ENCODE results near the gene LANCL2. TPM values are rescaled to one million over a fixed set of nuclear protein-coding genes. Genes with fewer than 3 reads are reported as not detected.

Gene LANCL2
- total RNA-seq, 1 experiment from 2014 or later = 10.0 TPM

DNA sequence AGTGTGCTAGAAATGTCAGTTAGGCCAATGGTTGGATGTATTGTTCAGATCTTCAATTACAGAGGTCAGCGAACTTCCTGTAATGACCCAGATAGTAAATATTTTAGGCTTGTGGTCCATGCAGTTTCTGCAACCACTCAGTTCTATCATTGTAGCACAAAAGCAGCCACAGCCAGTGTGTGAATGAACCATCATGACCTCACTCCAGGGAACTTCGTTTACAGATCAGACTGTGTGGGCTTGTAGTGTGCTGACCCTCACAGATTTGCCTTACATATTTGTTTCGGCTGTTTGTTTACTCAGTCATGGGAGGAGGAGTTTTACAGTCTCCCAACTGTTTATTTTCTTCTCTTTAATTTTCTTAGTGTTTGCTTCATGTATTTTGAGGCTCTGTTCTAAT lies 55.4 kb downstream of the LANCL2 start:
- Histone ChIP-seq H3K79me2 (ENCODE audit: insufficient read depth, low read length) (no peaks in the 10 kb centered on the region), H4K20me1 (ENCODE audit: insufficient read depth) (no peaks in the 10 kb centered on the region), H3K4me3 (replicated peaks in 1 of 2; ENCODE audit: low read depth in 1 of 2, low read length in 2 of 2) (no peak overlapping the region), H3K27me3 (ENCODE audit: insufficient read depth, low read length) (no peaks in the 10 kb centered on the region), H3K9me3 (ENCODE audit: control insufficient read depth in 1 of 2, insufficient read depth in 1 of 2, low read depth in 1 of 2, low read length in 2 of 2) (no peaks in the 10 kb centered on the region), H2AFZ (ENCODE audit: low read depth, low read length, poor library complexity, severe bottlenecking) (no peak overlapping the region), H3K27ac (ENCODE audit: low read depth, low read length) (no peak overlapping the region), H3K9ac (ENCODE audit: low read length) (no peak overlapping the region), H3K4me2 (ENCODE audit: low read length) (no peak overlapping the region), H3K36me3 (ENCODE audit: control insufficient read depth in 1 of 2, insufficient read depth in 2 of 2, low read length in 2 of 2) (no peaks in the 10 kb centered on the region), H3K9me2 (ENCODE audit: insufficient read depth) (no peaks in the 10 kb centered on the region), H3K4me1 (ENCODE audit: control insufficient read depth in 1 of 2, insufficient read depth in 2 of 2, low read length in 2 of 2) (no peaks in the 10 kb centered on the region)
- intact Hi-C loops (cut with micrococcal nuclease) = no loop called here
- no peak for DNase-seq (ENCODE audit: low read depth, low spot score)
- ChIA-PET RAD21 (ENCODE audit: low non-redundant PET in 1 of 2, low total read pairs in 2 of 2, uncharacterized antibody in 2 of 2, unreplicated experiment in 2 of 2) (no interaction called here), POLR2A (no interaction called here), CTCF (interaction anchor here (0.9 kb wide), 1 partner anchor 11 kb away, joined by 4 read pairs; no protein-coding TSS in a partner anchor)
- TF ChIP-seq CBX3 (IDR thresholded peaks at IDR 0.05; ENCODE audit: low read depth) = no peak
- no TSS peak for BruUV-seq (replicated peaks)
- no peak for ATAC-seq

DNA sequence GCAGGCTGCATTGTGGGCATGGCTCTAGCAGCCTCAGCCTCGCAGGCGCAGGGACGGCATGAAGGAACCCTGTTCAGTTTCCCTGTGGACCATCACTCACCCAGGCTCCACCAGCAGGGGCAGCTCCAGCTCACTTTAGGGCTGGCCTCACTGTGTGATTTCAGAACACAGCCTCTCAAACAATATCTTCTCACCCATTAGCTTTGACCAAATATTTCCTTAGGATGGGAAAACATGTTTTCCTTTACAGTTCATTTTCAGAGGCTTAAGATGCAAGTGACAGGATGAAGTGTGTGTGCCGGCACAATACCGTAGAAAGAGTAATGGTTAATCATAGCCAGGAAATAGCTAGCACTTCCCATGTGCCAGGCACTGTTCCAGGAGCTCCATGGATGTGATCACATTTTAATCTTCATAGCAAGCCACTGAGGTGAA lies 58.2 kb downstream of the LANCL2 start:
- H3K36me3 ChIP-seq (ENCODE audit: control insufficient read depth in 1 of 2, insufficient read depth in 2 of 2, low read length in 2 of 2) = no peaks in the 10 kb centered on the region
- ATAC-seq (no peak), DNase-seq (ENCODE audit: low read depth, low spot score) (no peak)
- no peaks in the 10 kb centered on the region for H4K20me1 ChIP-seq (ENCODE audit: insufficient read depth)
- no TSS peak for BruUV-seq (replicated peaks)
- no peak overlapping the region for H3K4me2 ChIP-seq (ENCODE audit: low read length)
- POLR2A ChIA-PET = no interaction called here
- no peak overlapping the region for H3K27ac ChIP-seq (ENCODE audit: low read depth, low read length)
- H2AFZ ChIP-seq (ENCODE audit: low read depth, low read length, poor library complexity, severe bottlenecking) = no peak overlapping the region
- TF ChIP-seq EZH2phosphoT487 (IDR thresholded peaks at IDR 0.05; ENCODE audit: borderline replicate concordance) (no peak), FOSL1 (IDR thresholded peaks at IDR 0.05; ENCODE audit: low read depth) (no peak), EGR1 (IDR thresholded peaks at IDR 0.05; ENCODE audit: low read depth) (no peak), CEBPB (IDR thresholded peaks at IDR 0.05; ENCODE audit: low read depth) (no peak), POLR2A (IDR thresholded peaks at IDR 0.05; ENCODE audit: borderline replicate concordance, extremely low read depth, insufficient read depth, insufficient read length) (no peak)
- no peaks in the 10 kb centered on the region for H3K9me3 ChIP-seq (ENCODE audit: control insufficient read depth in 1 of 2, insufficient read depth in 1 of 2, low read depth in 1 of 2, low read length in 2 of 2)
- CTCF ChIA-PET = interaction anchor here (2.1 kb wide), 1 partner anchor 9 kb away, joined by 13 read pairs; no protein-coding TSS in a partner anchor
- H3K4me3 ChIP-seq (replicated peaks in 1 of 2; ENCODE audit: low read depth in 1 of 2, low read length in 2 of 2) = no peak overlapping the region
- intact Hi-C loops (cut with micrococcal nuclease) = no loop called here
- no peaks in the 10 kb centered on the region for H3K79me2 ChIP-seq (ENCODE audit: insufficient read depth, low read length)
- H3K4me1 ChIP-seq (ENCODE audit: control insufficient read depth in 1 of 2, insufficient read depth in 2 of 2, low read length in 2 of 2) = no peaks in the 10 kb centered on the region
- RAD21 ChIA-PET (ENCODE audit: low non-redundant PET in 1 of 2, low total read pairs in 2 of 2, uncharacterized antibody in 2 of 2, unreplicated experiment in 2 of 2) = no interaction called here
- no peak overlapping the region for H3K9ac ChIP-seq (ENCODE audit: low read length)
- H3K27me3 ChIP-seq (ENCODE audit: insufficient read depth, low read length) = no peaks in the 10 kb centered on the region
- H3K9me2 ChIP-seq (ENCODE audit: insufficient read depth) = no peaks in the 10 kb centered on the region

Data from HCT116 (cell line).